Measurements from ENCODE around the gene ZNF516.

The ZNF516 gene

GRCh38 chr18:76435316-76435989 lies 59.6 kb downstream of the ZNF516 start:
- no peak for DNase-seq

- DNase-seq, result no peak
These were observed 60.6 kb downstream of the ZNF516 start for GRCh38 chr18:76434452-76434851.

- no peak for DNase-seq
These were observed 61.3 kb downstream of the ZNF516 start for GRCh38 chr18:76433788-76434187.

- DNase-seq, result no peak
These were observed 61.9 kb downstream of the ZNF516 start for GRCh38 chr18:76432970-76433767.

- DNase-seq, result no peak
These were observed 62.7 kb downstream of the ZNF516 start for GRCh38 chr18:76432274-76432755.

- no peak for DNase-seq
These were observed 63.4 kb downstream of the ZNF516 start for GRCh38 chr18:76431437-76432273.

GRCh38 chr18:76430636-76431035 lies 64.4 kb downstream of the ZNF516 start:
- no peak for DNase-seq

GRCh38 chr18:76429262-76430126 lies 65.5 kb downstream of the ZNF516 start:
- DNase-seq, result no peak

GRCh38 chr18:76428396-76429261 lies 66.4 kb downstream of the ZNF516 start:
- no peak for DNase-seq

GRCh38 chr18:76426737-76427305 lies 68.2 kb downstream of the ZNF516 start:
- no peak for DNase-seq

GRCh38 chr18:76425146-76426131 lies 69.6 kb downstream of the ZNF516 start:
- no peak for DNase-seq

GRCh38 chr18:76422838-76423237 lies 72.2 kb downstream of the ZNF516 start:
- no peak for DNase-seq

- DNase-seq, result no peak
These were observed 72.9 kb downstream of the ZNF516 start for GRCh38 chr18:76422121-76422520.

GRCh38 chr18:76421685-76422078 lies 73.4 kb downstream of the ZNF516 start:
- no peak for DNase-seq

- DNase-seq, result no peak
These were observed 74.0 kb downstream of the ZNF516 start for GRCh38 chr18:76420898-76421684.

- DNase-seq, result no peak
These were observed 75.2 kb downstream of the ZNF516 start for GRCh38 chr18:76419811-76420210.

GRCh38 chr18:76416911-76417310 lies 78.1 kb downstream of the ZNF516 start:
- no peak for DNase-seq

GRCh38 chr18:76414936-76415621 lies 80.0 kb downstream of the ZNF516 start:
- no peak for DNase-seq

All from stimulated activated CD4-positive, alpha-beta T cell treated with anti-CD3 and anti-CD28 coated beads, Interleukin-4, amount 100 ng/mL, for 1 hour (primary cell).